Ovary (tissue), 9 donors: ENCODE measurements around the gene SGK1. TPM values are rescaled to one million over a fixed set of nuclear protein-coding genes. Genes with fewer than 3 reads are reported as not detected.
A peak's percentile ranks its signal among the peaks of the same experiment; 100 is the strongest.
"Not testable (repeated sequence)": the region's sequence is repeated elsewhere in the genome, so short reads cannot be mapped to it uniquely, and the experiment has no call there.

Experiments used
- DNase-seq, 5 donors: peaks; one replicate each; pipeline ENCODE4 v3.0.0-alpha.2; 2019 to 2020
- H3K27ac ChIP-seq, 2 donors: fragments of 200-600 bp; one replicate each; pipeline versions ENCODE4 v1.5.1 to v1.8.0; 2019 to 2022
- H3K27me3 ChIP-seq: fragments of 200-600 bp; one replicate; pipeline ENCODE4 v1.8.0; 2022
- H3K36me3 ChIP-seq: fragments of 200-600 bp; sonication (generic); one replicate; pipeline ENCODE4 v1.5.1; 2019
- H3K4me1 ChIP-seq: one replicate; pipeline ENCODE4 v1.8.1; 2013; ENCODE audit warnings: mild to moderate bottlenecking, moderate library complexity; ENCODE audit not compliant: insufficient read depth
- H3K4me3 ChIP-seq: fragments of 200-600 bp; sonication (generic); one replicate; pipeline ENCODE4 v1.5.1; 2017
- H3K9me3 ChIP-seq, 2 donors: fragments of 200-600 bp in 1 of 2; sonication (generic) in 1 of 2; one replicate each; pipeline versions ENCODE4 v1.5.1 to v1.8.1; 2013 to 2019; ENCODE audit warnings: mild to moderate bottlenecking in 1 of 2, moderate library complexity in 1 of 2
- EP300 ChIP-seq: sonication (generic); formaldehyde crosslinking; IDR thresholded peaks from one replicate; pipeline ENCODE4 v1.6.1; 2017; ENCODE audit warnings: antibody characterized with exemption
- POLR2A ChIP-seq: fragments of 450-650 bp; IDR thresholded peaks from one replicate; pipeline ENCODE4 v1.6.1; 2017; ENCODE audit warnings: antibody characterized with exemption, mild to moderate bottlenecking, moderate library complexity
- WGBS, 3 donors: extraction: QIAGEN DNeasy Blood & Tissue Kit in 1 of 3; methylation state at CpG; one replicate each; pipeline versions ENCODE4 v1.1.5 to v1.1.7; 2013 to 2017; 5-methylcytosine and 5-hydroxymethylcytosine counted together
- intact Hi-C, 4 donors: fragments of 100-400 bp; cut with DNase I; formaldehyde crosslinking; loops; one replicate each; pipeline versions ENCODE4 v1.11.0 to v1.15.1; 2022 to 2023
- polyA plus RNA-seq, 2 donors: library from polyadenylated mRNA; stranded (reverse); fragments of 200-250 nt in 1 of 2; fragments of 350-450 nt in 1 of 2; fragmentation: Illumina TruSeq in 1 of 2; extraction: RNeasy Lipid Tissue Mini Kit (QIAGEN cat#74804) in 1 of 2; gene quantifications; one replicate each; pipeline ENCODE4 v1.2.3, GENCODE V29; 2013 to 2014
- total RNA-seq, 7 donors: library from RNA; depleted of rRNA in 2 of 7; stranded (reverse); fragments of >200 nt in 2 of 7; fragmentation: NEBNext Ultra II Directional in 3 of 7; extraction: Animal tissue kit (Norgen Biotek cat#: 25700) in 3 of 7; gene quantifications; one replicate each; pipeline versions ENCODE4 v1.1.0 to v1.2.4, GENCODE V29; 2016 to 2023
- TF ChIP-seq, protein P1 (sequence below), 3 donors: fragments of 450-650 bp in 2 of 3; fragments of 200-600 bp in 1 of 3; IDR thresholded peaks; one replicate each; pipeline versions ENCODE4 v1.5.1 to v1.8.0; 2016 to 2022; ENCODE audit warnings: antibody characterized with exemption in 3 of 3, mild to moderate bottlenecking in 1 of 3
- donor health status: DM: no; HTN: no; CAD: no; lungs with moderate emphysema.
- donor health status: DM: no; HTN: no; CAD: no.
- donor health status: Bipolar disorder and iron deficiency.
- donor health status: DM: yes; HTN: yes; CAD: no.
- donor health status: DM: no; HTN: no; CAD: no.
- donor health status: DM: yes; HTN: yes; CAD: no.

SGK1 gene
- total and polyA plus RNA-seq, 9 donors = 124 to 610 (median 174) TPM

DNA sequence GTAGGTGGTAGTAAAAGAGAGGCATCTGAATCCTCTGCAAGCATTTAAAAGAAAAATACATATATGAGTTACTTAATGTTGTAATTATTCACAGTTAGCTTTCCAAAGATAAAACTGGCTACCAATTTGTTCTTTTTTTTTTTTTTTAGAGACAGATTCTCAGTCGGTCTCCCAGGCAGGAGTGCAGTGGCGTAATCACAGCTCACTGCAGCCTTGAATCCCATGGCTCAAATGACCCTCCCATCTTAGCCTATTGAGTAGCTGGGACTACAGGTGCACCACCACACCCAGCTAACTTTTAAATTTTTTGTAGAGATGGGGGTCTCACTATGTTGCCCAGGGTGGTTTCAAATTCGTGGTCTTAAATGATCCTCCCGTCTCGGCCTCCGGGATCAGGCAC lies 36.5 kb downstream of the SGK1 start:
- Histone ChIP-seq H3K27me3 (no peaks in the 10 kb centered on the region), H3K36me3 (no peaks in the 10 kb centered on the region), H3K9me3 (no peaks in the 10 kb centered on the region), H3K4me1 (peaks cover 4% of the 10 kb centered on the region), H3K27ac (no peak overlapping the region), H3K4me3 (no peak overlapping the region)
- no peak for DNase-seq
- intact Hi-C loops = no loop called here
- TF ChIP-seq POLR2A = no peak
- TF ChIP-seq, protein P1, sequence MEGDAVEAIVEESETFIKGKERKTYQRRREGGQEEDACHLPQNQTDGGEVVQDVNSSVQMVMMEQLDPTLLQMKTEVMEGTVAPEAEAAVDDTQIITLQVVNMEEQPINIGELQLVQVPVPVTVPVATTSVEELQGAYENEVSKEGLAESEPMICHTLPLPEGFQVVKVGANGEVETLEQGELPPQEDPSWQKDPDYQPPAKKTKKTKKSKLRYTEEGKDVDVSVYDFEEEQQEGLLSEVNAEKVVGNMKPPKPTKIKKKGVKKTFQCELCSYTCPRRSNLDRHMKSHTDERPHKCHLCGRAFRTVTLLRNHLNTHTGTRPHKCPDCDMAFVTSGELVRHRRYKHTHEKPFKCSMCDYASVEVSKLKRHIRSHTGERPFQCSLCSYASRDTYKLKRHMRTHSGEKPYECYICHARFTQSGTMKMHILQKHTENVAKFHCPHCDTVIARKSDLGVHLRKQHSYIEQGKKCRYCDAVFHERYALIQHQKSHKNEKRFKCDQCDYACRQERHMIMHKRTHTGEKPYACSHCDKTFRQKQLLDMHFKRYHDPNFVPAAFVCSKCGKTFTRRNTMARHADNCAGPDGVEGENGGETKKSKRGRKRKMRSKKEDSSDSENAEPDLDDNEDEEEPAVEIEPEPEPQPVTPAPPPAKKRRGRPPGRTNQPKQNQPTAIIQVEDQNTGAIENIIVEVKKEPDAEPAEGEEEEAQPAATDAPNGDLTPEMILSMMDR (IDR thresholded peaks at IDR 0.05) = no peak
- TF ChIP-seq EP300 = no peak
- WGBS, 3 donors = 88 to 91% (median 88%) methylated on average over 6 of the region's 6 CpGs

DNA sequence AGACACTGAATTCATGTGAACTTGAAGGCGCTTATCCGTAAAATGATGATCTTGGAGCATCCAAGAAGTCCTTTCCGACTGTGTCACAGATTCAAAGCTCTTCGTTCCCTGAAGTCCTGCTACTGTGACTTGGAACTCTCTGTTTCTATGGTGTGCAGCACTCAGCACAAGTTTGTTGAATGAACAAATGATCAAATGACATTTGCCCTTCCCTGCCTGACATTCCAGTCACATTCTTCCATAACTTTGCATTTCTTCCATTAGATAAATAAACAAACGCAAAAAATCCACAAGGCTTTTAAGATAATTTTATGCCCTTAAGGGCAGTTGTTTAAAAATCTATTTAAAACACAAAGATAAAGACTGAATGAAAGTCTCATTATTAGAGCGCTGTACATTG lies 39.9 kb downstream of the SGK1 start:
- Histone ChIP-seq H3K36me3 (no peaks in the 10 kb centered on the region), H3K4me3 (no peak overlapping the region), H3K27me3 (no peaks in the 10 kb centered on the region), H3K27ac (peak overlapping the region in 1 of 2 donors; percentile 25), H3K4me1 (peaks cover 8% of the 10 kb centered on the region), H3K9me3 (no peaks in the 10 kb centered on the region)
- intact Hi-C loops = no loop called here
- DNase-seq = no peak
- 65 to 83% (median 76%) methylated on average over 6 of the region's 6 CpGs for WGBS, 3 donors
- TF ChIP-seq, protein P1 (IDR thresholded peaks at IDR 0.05) = no peak
- TF ChIP-seq POLR2A (no peak), EP300 (no peak)

DNA sequence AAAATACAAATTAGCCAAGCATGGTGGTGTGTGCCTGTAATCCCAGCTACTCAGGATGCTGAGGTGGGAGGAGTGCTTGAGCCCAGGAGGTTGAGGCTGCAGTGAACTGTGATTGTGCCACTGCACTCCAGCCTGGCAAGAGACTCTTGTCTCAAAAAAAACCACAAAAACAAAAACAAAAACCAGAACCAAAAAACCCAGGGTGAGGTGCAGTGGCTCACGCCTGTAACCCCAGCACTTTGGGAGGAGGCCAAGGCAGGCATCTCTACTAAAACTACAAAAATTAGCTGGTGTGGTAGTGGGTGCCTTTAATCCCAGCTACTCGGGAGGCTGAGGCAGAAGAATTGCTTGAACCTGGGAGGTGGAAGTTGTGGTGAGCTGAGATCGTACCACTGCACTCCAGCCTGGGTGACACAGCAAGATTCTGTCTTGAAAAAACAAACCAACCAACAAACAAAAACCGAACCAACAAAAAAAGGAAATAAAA lies 41.0 kb downstream of the SGK1 start:
- H3K4me3 ChIP-seq, H3K4me1 ChIP-seq, H3K27me3 ChIP-seq, H3K36me3 ChIP-seq, H3K9me3 ChIP-seq, intact Hi-C loops, DNase-seq: not testable (repeated sequence)
- 76 to 87% (median 79%) methylated on average over 4 of the region's 4 CpGs for WGBS, 3 donors
- peak overlapping the region in 1 of 2 donors; percentile 9 for H3K27ac ChIP-seq

DNA sequence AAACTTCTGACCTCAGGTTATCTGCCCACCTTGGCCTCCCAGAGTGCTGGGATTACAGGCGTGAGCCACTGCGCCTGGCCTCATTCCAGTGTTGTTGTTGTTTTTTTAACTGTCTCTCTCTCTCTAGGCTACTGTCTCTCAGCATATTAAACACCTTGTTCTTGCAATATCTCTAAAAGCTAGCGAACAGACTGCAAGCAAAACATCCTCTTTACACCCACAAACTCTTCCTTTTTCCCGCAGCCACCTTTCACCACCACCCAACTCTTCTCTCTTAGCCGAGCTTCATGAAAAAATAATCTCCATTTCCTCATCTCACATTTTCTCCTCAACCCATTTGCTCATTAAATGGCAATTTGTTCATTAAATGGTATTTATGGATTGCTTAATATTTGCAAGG lies 45.5 kb downstream of the SGK1 start:
- no peaks in the 10 kb centered on the region for H3K27me3 ChIP-seq
- intact Hi-C loops = no loop called here
- peaks cover 10% of the 10 kb centered on the region for H3K4me1 ChIP-seq
- no peak overlapping the region for H3K27ac ChIP-seq
- no peak overlapping the region for H3K4me3 ChIP-seq
- no peaks in the 10 kb centered on the region for H3K9me3 ChIP-seq
- H3K36me3 ChIP-seq = no peaks in the 10 kb centered on the region
- WGBS, 3 donors = 82 to 88% (median 82%) methylated on average over 5 of the region's 5 CpGs
- no peak for DNase-seq
- TF ChIP-seq POLR2A = no peak
- no peak for TF ChIP-seq EP300
- TF ChIP-seq, protein P1 (IDR thresholded peaks at IDR 0.05) = no peak

GRCh38 chr6:134267917-134268361 lies 50.0 kb downstream of the SGK1 start:
- no peak for TF ChIP-seq POLR2A
- TF ChIP-seq EP300 = no peak
- TF ChIP-seq, protein P1 (IDR thresholded peaks at IDR 0.05) = no peak
- WGBS, 3 donors = 35 to 41% (median 37%) methylated on average over 10 of the region's 10 CpGs
- H3K27me3 ChIP-seq = no peaks in the 10 kb centered on the region
- no peak overlapping the region for H3K4me3 ChIP-seq
- intact Hi-C loops = no loop called here
- peak in 4 of 5 donors; percentile 46 to 61 (median 50) for DNase-seq
- no peaks in the 10 kb centered on the region for H3K36me3 ChIP-seq
- H3K4me1 ChIP-seq = peaks cover 5% of the 10 kb centered on the region
- no peaks in the 10 kb centered on the region for H3K9me3 ChIP-seq
- H3K27ac ChIP-seq = peak overlapping the region in 1 of 2 donors; percentile 43
